Tibial artery (tissue), 4 donors: ENCODE measurements around the gene CLK4.

Experiments used
- DNase-seq, 2 donors: peaks; one replicate each; pipeline ENCODE4 v3.0.0-alpha.2; 2019
- H3K27ac ChIP-seq, 2 donors: fragments of 200-600 bp; sonication (generic) in 1 of 2; 1 replicate in 1 of 2; 2 replicates in 1 of 2; pipeline ENCODE4 v1.5.1; 2018 to 2019; ENCODE audit warnings: mild to moderate bottlenecking in 1 of 2
- H3K27me3 ChIP-seq, 2 donors: fragments of 200-600 bp; sonication (generic) in 1 of 2; one replicate each; pipeline versions ENCODE4 v1.5.1 to v1.6.0; 2016 to 2019
- H3K36me3 ChIP-seq, 3 donors: fragments of 200-600 bp; sonication (generic) in 2 of 3; one replicate each; pipeline ENCODE4 v1.5.1; 2016 to 2019; ENCODE audit warnings: mild to moderate bottlenecking in 2 of 3
- H3K4me1 ChIP-seq, 4 donors: fragments of 200-600 bp; sonication (generic) in 2 of 4; 1 replicate in 3 of 4; 2 replicates in 1 of 4; pipeline ENCODE4 v1.5.1; 2016 to 2019
- H3K4me3 ChIP-seq, 2 donors: fragments of 200-600 bp; sonication (generic) in 1 of 2; 1 replicate in 1 of 2; 2 replicates in 1 of 2; pipeline ENCODE4 v1.5.1; 2018 to 2019; ENCODE audit warnings: mild to moderate bottlenecking in 2 of 2
- H3K9me3 ChIP-seq, 3 donors: fragments of 200-600 bp; sonication (generic) in 1 of 3; one replicate each; pipeline ENCODE4 v1.5.1; 2016 to 2019
- CTCF ChIP-seq, 2 experiments: fragments of 200-600 bp in 1 of 2; fragments of 450-650 bp in 1 of 2; IDR thresholded peaks; one replicate each; pipeline ENCODE4 v1.5.1; 2017 to 2019; ENCODE audit warnings: antibody characterized with exemption in 2 of 2, mild to moderate bottlenecking in 1 of 2, moderate library complexity in 1 of 2
- intact Hi-C: fragments of 100-400 bp; cut with DNase I; formaldehyde crosslinking; loops from one replicate; pipeline ENCODE4 v1.15.0; 2023; ENCODE audit warnings: low total_unique reads

Gene CLK4

GRCh38 chr5:178572617-178573016, 54.2 kb downstream of the CLK4 start:
- Histone ChIP-seq H3K27ac (no peak overlapping the region), H3K27me3 (peaks cover 0 to 32% of the 10 kb centered on the region in 2 donors), H3K4me1 (peaks cover 0 to 10% (median 4%) of the 10 kb centered on the region in 4 donors), H3K36me3 (no peaks in the 10 kb centered on the region), H3K9me3 (peaks cover 0 to 8% (median 3%) of the 10 kb centered on the region in 3 donors), H3K4me3 (no peak overlapping the region)
- DNase-seq: no peak
- intact Hi-C loops: no loop called here
- TF ChIP-seq CTCF (IDR thresholded peaks at IDR 0.05): no peak

- H3K27ac ChIP-seq: no peak overlapping the region
- DNase-seq: no peak
- H3K4me3 ChIP-seq: no peak overlapping the region
- H3K4me1 ChIP-seq: no peaks in the 10 kb centered on the region
- intact Hi-C loops: no loop called here
- peaks cover 0 to under 1% of the 10 kb centered on the region in 2 donors for H3K27me3 ChIP-seq
- no peaks in the 10 kb centered on the region for H3K36me3 ChIP-seq
- peaks cover 0 to 8% (median 3%) of the 10 kb centered on the region in 3 donors for H3K9me3 ChIP-seq
- no peak for TF ChIP-seq CTCF (IDR thresholded peaks at IDR 0.05)
Measured at GRCh38 chr5:178569485-178569884, 57.4 kb downstream of the CLK4 start.

- Histone ChIP-seq H3K9me3 (no peaks in the 10 kb centered on the region), H3K27me3 (peaks cover 0 to 8% of the 10 kb centered on the region in 2 donors), H3K27ac (no peak overlapping the region), H3K4me1 (no peaks in the 10 kb centered on the region), H3K36me3 (no peaks in the 10 kb centered on the region), H3K4me3 (no peak overlapping the region)
- DNase-seq: no peak
- TF ChIP-seq CTCF (IDR thresholded peaks at IDR 0.05): no peak
- intact Hi-C loops: no loop called here
Measured at GRCh38 chr5:178564811-178565550, 61.9 kb downstream of the CLK4 start.

GRCh38 chr5:178564397-178564796, 62.5 kb downstream of the CLK4 start:
- Histone ChIP-seq H3K9me3 (no peaks in the 10 kb centered on the region), H3K27me3 (peaks cover 0 to 8% of the 10 kb centered on the region in 2 donors), H3K4me1 (no peaks in the 10 kb centered on the region), H3K36me3 (no peaks in the 10 kb centered on the region), H3K27ac (no peak overlapping the region), H3K4me3 (no peak overlapping the region)
- TF ChIP-seq CTCF (IDR thresholded peaks at IDR 0.05): no peak
- no peak for DNase-seq
- intact Hi-C loops: no loop called here

GRCh38 chr5:178563621-178564020, 63.2 kb downstream of the CLK4 start:
- Histone ChIP-seq H3K4me3 (no peak overlapping the region), H3K9me3 (no peaks in the 10 kb centered on the region), H3K27ac (no peak overlapping the region), H3K27me3 (peaks cover 0 to 8% of the 10 kb centered on the region in 2 donors), H3K4me1 (no peaks in the 10 kb centered on the region), H3K36me3 (no peaks in the 10 kb centered on the region)
- TF ChIP-seq CTCF (IDR thresholded peaks at IDR 0.05): no peak
- intact Hi-C loops: no loop called here
- no peak for DNase-seq
